ENCODE results near the gene NTN3.
A peak's percentile ranks its signal among the peaks of the same experiment; 100 is the strongest.

NTN3 gene

DNA sequence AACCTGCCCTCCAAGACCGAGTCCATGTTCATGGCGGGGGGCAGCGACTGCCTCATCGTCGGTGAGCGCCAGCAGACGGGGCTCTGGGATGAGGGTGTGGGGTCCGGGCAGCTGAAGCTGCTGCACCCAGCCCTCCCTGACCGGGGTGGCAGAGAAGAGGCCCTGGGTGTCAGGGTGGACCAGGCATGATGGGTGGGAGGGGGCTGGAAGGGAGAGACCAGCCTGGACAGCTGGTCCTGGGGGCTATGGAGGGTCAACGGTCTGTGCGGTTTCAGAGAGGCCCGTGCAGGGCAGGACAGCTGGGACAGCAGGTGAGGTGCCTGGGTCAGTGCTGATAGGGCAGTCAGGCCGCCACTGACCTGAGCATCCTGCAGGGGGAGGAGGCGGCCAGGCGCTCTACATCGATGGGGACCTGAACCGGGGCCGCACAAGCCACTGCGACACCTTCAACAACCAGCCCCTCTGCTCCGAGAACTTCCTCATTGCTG, 29.4 kb downstream of the NTN3 start:
- H3K9ac ChIP-seq (ENCODE audit: low read length) = no peak overlapping the region
- H3K9me3 ChIP-seq (replicated peaks; ENCODE audit: insufficient read depth, low read length) = no peaks in the 10 kb centered on the region
- H4K20me1 ChIP-seq (ENCODE audit: insufficient read depth, low read length) = no peaks in the 10 kb centered on the region
- no peak for DNase-seq
- H3K9me2 ChIP-seq (replicated peaks; ENCODE audit: insufficient read depth, low read length) = no peaks in the 10 kb centered on the region
- H3K27ac ChIP-seq (ENCODE audit: low read length) = no peak overlapping the region
- no peaks in the 10 kb centered on the region for H3K79me2 ChIP-seq (ENCODE audit: low read length)
- TF ChIP-seq EZH2 (optimal IDR thresholded peaks at IDR 0.05; ENCODE audit: low read depth, low read length) = no peak
- no peak for TF ChIP-seq CTCF (IDR thresholded peaks at IDR 0.05; ENCODE audit: low read length)
- no peak for TF ChIP-seq EZH2phosphoT487 (IDR thresholded peaks at IDR 0.05; ENCODE audit: low read length)
- no peak overlapping the region for H2AFZ ChIP-seq (ENCODE audit: low read length)
- no peak overlapping the region for H3K4me2 ChIP-seq (ENCODE audit: low read depth, low read length)
- no peaks in the 10 kb centered on the region for H3F3A ChIP-seq (ENCODE audit: insufficient read depth, low read length)
- 0 out of 2 replicates have a peak, but pooled peaks cover 2% of the 10 kb centered on the region for H3K4me1 ChIP-seq (ENCODE audit: low read length)
- no peaks in the 10 kb centered on the region for H3K36me3 ChIP-seq (replicated peaks; ENCODE audit: insufficient read depth, low read length)
- no peak overlapping the region for H3K4me3 ChIP-seq (ENCODE audit: low read length)
- no peaks in the 10 kb centered on the region for H3K27me3 ChIP-seq (replicated peaks; ENCODE audit: insufficient read depth, low read length)

- no peaks in the 10 kb centered on the region for H3K36me3 ChIP-seq (replicated peaks; ENCODE audit: insufficient read depth, low read length)
- peak; percentile 58 for DNase-seq
- no peaks in the 10 kb centered on the region for H3K9me3 ChIP-seq (replicated peaks; ENCODE audit: insufficient read depth, low read length)
- no peak overlapping the region for H3K27ac ChIP-seq (ENCODE audit: low read length)
- no peak overlapping the region for H2AFZ ChIP-seq (ENCODE audit: low read length)
- no peaks in the 10 kb centered on the region for H4K20me1 ChIP-seq (ENCODE audit: insufficient read depth, low read length)
- H3K4me1 ChIP-seq (ENCODE audit: low read length) = 0 out of 2 replicates have a peak, but pooled peaks cover 2% of the 10 kb centered on the region
- H3F3A ChIP-seq (ENCODE audit: insufficient read depth, low read length) = no peaks in the 10 kb centered on the region
- no peak overlapping the region for H3K9ac ChIP-seq (ENCODE audit: low read length)
- no peaks in the 10 kb centered on the region for H3K9me2 ChIP-seq (replicated peaks; ENCODE audit: insufficient read depth, low read length)
- no peaks in the 10 kb centered on the region for H3K27me3 ChIP-seq (replicated peaks; ENCODE audit: insufficient read depth, low read length)
- no peaks in the 10 kb centered on the region for H3K79me2 ChIP-seq (ENCODE audit: low read length)
- no peak overlapping the region for H3K4me2 ChIP-seq (ENCODE audit: low read depth, low read length)
- H3K4me3 ChIP-seq (ENCODE audit: low read length) = no peak overlapping the region
- TF ChIP-seq EZH2 (optimal IDR thresholded peaks at IDR 0.05; ENCODE audit: low read depth, low read length) = no peak
- peak; percentile 96 for TF ChIP-seq CTCF (IDR thresholded peaks at IDR 0.05; ENCODE audit: low read length)
- TF ChIP-seq EZH2phosphoT487 (IDR thresholded peaks at IDR 0.05; ENCODE audit: low read length) = no peak
Observed at GRCh38 chr16:2500918-2501750, 30.0 kb downstream of the NTN3 start.

DNA sequence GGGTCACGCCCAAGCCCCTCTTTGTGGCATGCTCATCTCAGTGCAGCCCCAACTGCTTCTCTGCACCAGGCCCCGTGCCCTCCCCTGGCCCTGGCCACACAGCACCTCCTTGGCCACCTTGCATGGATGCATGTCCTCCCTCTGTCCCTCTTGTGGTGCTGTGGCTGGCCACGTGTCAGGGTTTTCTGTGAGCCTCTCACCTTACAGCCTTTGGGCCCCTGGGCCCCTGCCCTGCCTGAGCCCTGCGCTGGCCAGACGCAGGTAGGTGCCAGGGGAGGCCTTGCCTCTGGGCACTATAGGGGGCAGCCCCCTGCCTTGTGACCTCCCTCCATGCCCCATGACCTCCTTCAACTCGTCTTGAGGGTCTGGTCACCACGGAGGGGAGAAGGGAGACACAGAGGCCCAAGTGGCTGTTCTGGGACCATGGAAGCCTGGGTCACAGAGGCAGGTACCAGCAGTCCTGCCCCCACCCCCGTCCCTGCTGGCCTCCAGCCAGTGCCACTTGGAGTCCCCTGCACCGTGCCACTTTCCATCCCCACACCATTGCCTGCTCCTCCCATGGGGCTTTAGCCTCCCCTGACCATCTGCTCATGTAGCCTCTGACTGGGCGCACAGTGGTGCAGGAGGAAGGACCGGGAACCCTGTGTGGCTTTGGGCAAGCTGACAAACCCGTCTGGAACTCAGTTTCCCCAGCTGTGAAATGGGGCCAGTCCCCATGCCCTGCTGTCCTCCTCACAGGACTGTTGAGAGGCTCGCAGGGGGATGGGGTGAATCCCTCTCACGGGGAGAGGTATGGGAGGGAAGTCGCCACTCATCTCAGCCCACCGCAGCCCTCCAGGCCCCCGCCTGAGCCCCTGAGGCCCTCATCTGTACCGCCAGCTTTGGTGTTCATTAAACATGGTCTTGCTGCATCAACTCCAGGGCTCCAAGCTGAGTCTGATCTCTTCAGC, 31.1 kb downstream of the NTN3 start:
- Histone ChIP-seq H4K20me1 (ENCODE audit: insufficient read depth, low read length) (no peaks in the 10 kb centered on the region), H3K36me3 (replicated peaks; ENCODE audit: insufficient read depth, low read length) (no peaks in the 10 kb centered on the region), H2AFZ (ENCODE audit: low read length) (no peak overlapping the region), H3K4me1 (ENCODE audit: low read length) (peaks cover 8% of the 10 kb centered on the region), H3K27ac (ENCODE audit: low read length) (no peak overlapping the region), H3K4me2 (ENCODE audit: low read depth, low read length) (no peak overlapping the region), H3K9me3 (replicated peaks; ENCODE audit: insufficient read depth, low read length) (no peaks in the 10 kb centered on the region), H3F3A (ENCODE audit: insufficient read depth, low read length) (peaks cover 4% of the 10 kb centered on the region; the same call in 1 of the 2 replicates), H3K4me3 (ENCODE audit: low read length) (no peak overlapping the region), H3K9ac (ENCODE audit: low read length) (no peak overlapping the region), H3K79me2 (ENCODE audit: low read length) (no peaks in the 10 kb centered on the region), H3K9me2 (replicated peaks; ENCODE audit: insufficient read depth, low read length) (no peaks in the 10 kb centered on the region), H3K27me3 (replicated peaks; ENCODE audit: insufficient read depth, low read length) (no peaks in the 10 kb centered on the region)
- TF ChIP-seq EZH2 (optimal IDR thresholded peaks at IDR 0.05; ENCODE audit: low read depth, low read length) (no peak), EZH2phosphoT487 (IDR thresholded peaks at IDR 0.05; ENCODE audit: low read length) (no peak), CTCF (IDR thresholded peaks at IDR 0.05; ENCODE audit: low read length) (no peak)
- DNase-seq = no peak

All from MM.1S (cell line).